Activated naive CD4-positive, alpha-beta T cell treated with anti-CD3 and anti-CD28 coated beads, Interleukin-2, amount 10 ng/mL, durations not matched to agents 7 days and 5 days (primary cell): ENCODE results near the gene TMEM240.
"Not testable (repeated sequence)": the region's sequence is repeated elsewhere in the genome, so short reads cannot be mapped to it uniquely, and the experiment has no call there.

Source experiments
- CTCF ChIA-PET: fragments of 350-600 bp; sonication (Branson Sonifier 250); formaldehyde crosslinking; loops from one replicate; lab custom pipeline; 2021; ENCODE audit warnings: antibody characterized with exemption; lab: Charles Lee
- DNase-seq: peaks from one replicate; pipeline ENCODE4 v3.0.0-alpha.2; 2020
- H3K27ac Mint-ChIP-seq: one replicate; pipeline ENCODE4 v1.8.0; 2021; ENCODE audit warnings: mild to moderate bottlenecking, moderate library complexity, mixed read lengths
- H3K27me3 Mint-ChIP-seq: one replicate; pipeline ENCODE4 v1.8.0; 2021; ENCODE audit warnings: mild to moderate bottlenecking, mixed read lengths
- H3K36me3 Mint-ChIP-seq: one replicate; pipeline ENCODE4 v1.8.0; 2021; ENCODE audit warnings: mixed read lengths
- H3K4me1 Mint-ChIP-seq: one replicate; pipeline ENCODE4 v1.8.0; 2021; ENCODE audit warnings: mixed read lengths
- H3K4me3 Mint-ChIP-seq: one replicate; pipeline ENCODE4 v1.8.0; 2021; ENCODE audit warnings: mild to moderate bottlenecking, moderate library complexity, mixed read lengths
- H3K9me3 Mint-ChIP-seq: one replicate; pipeline ENCODE4 v1.8.0; 2021; ENCODE audit warnings: mixed read lengths

TMEM240 gene

DNA sequence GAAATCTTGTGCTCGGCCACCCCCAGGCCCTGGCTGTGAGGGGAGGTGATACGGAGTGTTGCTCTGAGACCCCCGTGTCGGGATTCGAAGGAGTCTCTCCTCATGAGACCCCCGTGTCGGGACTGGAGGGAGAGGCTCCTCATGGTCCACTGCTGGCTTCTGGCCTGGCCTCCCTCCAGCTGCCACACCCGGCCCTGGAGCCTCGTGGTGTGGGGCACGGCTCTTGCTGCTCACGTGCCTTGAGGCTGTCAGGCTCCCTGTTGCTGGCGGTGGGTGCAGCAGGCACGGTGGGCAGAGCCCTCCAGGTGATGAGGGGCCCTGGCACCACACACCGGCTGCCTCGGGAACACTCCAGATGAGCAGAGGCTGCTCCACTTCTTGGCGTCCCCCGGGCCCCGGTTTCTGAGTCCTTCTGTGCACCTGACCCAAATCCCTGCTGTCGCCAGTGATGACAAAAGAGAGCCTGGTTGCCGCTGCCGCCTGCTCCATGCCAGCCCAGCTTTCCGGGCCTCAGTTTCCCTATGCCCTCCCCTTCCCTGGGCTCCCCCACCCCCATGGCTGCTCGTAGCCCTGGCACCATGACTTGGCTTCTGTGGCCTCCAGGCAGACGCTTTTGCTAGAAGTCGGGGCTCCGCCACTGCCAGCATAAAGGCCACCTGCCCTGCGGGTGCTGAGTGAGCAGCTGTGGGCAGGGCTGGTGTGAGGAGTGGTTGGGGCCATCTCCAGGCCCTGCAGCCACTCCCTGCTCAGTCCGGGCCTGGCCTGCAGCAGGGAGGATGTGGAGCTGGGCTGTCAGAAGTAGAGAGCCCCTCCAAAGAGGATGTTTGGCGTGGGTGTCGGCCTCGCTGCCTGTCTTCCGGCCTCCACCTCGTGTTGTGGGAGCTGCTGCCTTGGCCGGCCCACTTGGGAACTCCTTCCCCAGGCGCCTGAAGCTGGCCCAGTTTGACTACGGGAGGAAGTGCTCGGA, 11.8 kb downstream of the TMEM240 start:
- no peak overlapping the region for H3K4me3 Mint-ChIP-seq
- peaks cover 8% of the 10 kb centered on the region for H3K9me3 Mint-ChIP-seq
- CTCF ChIA-PET, result no interaction called here
- no peaks in the 10 kb centered on the region for H3K27me3 Mint-ChIP-seq
- H3K4me1 Mint-ChIP-seq, result no peaks in the 10 kb centered on the region
- no peak for DNase-seq
- H3K36me3 Mint-ChIP-seq, result peaks cover 27% of the 10 kb centered on the region
- no peak overlapping the region for H3K27ac Mint-ChIP-seq

DNA sequence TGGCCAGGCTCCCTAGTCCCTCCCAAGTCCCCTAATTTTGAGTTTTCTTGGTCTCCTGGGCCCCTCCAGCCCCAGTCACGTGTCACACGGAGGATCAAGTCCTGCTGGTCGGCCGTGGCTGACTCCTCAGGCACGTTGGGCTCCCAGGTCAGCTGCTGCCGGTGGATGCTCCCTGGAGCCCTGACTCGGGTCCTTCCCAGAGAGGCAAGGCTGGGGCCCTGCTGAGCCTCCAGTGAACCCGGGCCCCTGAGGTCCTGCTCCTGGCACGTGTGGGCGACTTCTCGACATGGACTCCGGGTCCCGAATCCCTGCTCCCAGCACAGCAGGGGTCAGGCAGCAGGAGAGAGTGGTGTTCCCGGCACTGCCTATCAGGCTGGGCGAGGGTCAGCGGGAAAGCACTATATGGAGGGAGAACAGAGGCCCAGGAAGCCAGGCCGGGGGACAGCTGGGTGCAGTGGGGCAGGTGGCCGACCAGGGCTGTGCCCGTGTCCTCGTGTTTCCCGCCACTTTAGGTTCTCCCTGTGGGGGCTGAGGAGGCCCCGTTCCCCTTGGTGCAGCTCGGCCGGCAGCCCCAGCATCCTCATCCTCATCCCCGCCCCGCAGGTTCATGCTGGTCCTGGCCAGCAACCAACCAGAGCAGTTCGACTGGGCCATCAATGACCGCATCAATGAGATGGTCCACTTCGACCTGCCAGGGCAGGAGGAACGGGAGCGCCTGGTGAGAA, 13.2 kb downstream of the TMEM240 start:
- Mint-ChIP-seq H3K27ac (no peak overlapping the region), H3K4me1 (no peaks in the 10 kb centered on the region), H3K27me3 (no peaks in the 10 kb centered on the region), H3K9me3 (peaks cover 8% of the 10 kb centered on the region), H3K4me3 (no peak overlapping the region), H3K36me3 (peaks cover 27% of the 10 kb centered on the region)
- DNase-seq, result no peak
- CTCF ChIA-PET, result no interaction called here

DNA sequence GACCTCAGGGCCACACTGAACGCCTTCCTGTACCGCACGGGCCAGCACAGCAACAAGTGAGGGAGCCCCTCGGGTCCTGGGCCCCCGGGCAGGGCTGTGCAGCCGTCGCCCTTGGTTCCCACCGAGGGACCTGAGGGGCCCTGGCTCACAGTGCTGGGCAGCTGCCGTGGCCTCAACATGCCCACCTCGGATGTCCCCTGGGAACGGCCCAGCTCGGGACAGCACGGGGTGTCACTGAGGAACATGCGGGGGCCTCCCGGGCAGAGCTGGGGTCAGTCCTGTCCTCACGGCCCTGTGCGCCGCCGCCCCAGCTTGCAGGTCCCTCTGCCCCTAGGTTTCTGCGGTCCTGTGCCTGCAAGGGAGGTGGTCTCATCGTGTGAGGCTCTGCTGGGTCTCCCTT, 13.9 kb downstream of the TMEM240 start:
- H3K9me3 Mint-ChIP-seq, H3K4me1 Mint-ChIP-seq, DNase-seq, H3K27me3 Mint-ChIP-seq, H3K27ac Mint-ChIP-seq, H3K4me3 Mint-ChIP-seq, CTCF ChIA-PET: not testable (repeated sequence)
- peaks cover 22% of the 10 kb centered on the region for H3K36me3 Mint-ChIP-seq

DNA sequence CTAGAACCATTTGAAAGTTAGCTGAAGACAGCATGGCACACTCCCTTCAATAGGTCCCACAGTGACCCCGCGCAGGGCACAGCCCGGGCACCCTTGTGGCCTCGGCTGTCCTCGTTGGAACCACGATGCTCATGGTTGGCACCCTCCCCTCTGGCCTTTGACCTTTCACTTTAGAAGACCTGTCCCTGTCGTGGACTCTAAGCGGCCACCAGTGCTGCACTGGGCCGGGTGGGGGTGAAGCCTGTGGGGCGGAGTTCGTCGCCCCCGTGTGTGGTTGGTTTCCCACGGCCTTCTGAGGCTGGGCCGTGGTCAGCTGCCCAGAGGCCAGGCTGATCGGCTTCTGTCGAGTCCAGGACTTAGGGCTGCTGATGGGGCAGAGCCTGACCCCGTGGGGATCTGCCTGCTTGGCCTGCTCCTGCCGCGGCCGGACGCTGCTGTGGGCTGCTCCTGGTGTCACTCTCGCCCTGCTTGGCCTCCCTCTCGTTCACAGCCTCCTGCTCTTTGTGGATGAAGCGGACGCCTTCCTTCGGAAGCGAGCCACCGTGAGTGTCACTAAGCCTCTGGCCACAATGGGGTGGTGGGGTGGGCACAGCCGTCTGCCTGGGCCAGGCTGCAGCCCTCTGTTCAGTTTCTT, 15.6 kb downstream of the TMEM240 start:
- DNase-seq, H3K4me1 Mint-ChIP-seq, H3K9me3 Mint-ChIP-seq, CTCF ChIA-PET, H3K27me3 Mint-ChIP-seq, H3K27ac Mint-ChIP-seq, H3K4me3 Mint-ChIP-seq: not testable (repeated sequence)
- peaks cover 15% of the 10 kb centered on the region for H3K36me3 Mint-ChIP-seq

DNA sequence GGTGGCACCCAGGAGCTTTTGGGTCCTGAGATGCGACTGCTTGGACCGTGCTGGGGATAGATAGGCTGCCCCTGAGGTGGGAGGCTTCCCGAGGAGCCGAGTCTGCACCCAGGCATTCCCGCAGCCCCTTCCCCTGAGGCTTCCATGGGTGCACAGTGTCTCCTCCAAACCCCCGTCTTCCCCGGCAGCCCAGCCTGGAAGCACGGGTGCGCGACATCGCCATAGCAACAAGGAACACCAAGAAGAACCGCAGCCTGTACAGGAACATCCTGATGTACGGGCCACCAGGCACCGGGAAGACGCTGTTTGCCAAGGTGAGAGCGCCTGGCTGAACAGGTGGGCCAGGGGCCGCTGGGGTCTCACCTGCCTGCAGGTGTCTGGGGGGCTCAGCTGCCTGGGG, 16.8 kb downstream of the TMEM240 start:
- H3K4me3 Mint-ChIP-seq, H3K27ac Mint-ChIP-seq, DNase-seq, H3K9me3 Mint-ChIP-seq, H3K36me3 Mint-ChIP-seq, H3K4me1 Mint-ChIP-seq, H3K27me3 Mint-ChIP-seq, CTCF ChIA-PET: not testable (repeated sequence)

DNA sequence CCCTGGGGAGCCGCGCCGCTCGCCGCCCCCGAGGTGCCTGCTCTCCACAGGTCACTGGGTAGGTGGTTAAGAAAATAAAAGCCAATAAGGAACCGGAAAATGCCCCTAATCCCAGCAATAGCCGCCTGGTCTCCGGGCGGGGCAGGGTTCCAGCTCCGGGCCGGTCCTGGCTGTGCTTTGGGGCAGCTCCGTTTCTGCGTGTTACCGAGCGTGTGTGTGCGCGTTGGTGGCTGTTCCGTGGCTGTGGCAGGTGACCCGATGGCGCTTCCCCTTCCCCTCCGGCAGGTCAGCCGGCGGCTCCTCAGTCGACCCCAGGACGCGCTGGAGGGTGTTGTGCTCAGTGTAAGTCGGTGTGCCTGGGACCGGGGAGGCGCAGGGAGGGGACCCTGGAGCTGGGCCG, 17.2 kb downstream of the TMEM240 start:
- H3K4me1 Mint-ChIP-seq, H3K27me3 Mint-ChIP-seq, H3K4me3 Mint-ChIP-seq, H3K9me3 Mint-ChIP-seq, H3K27ac Mint-ChIP-seq, DNase-seq, CTCF ChIA-PET: not testable (repeated sequence)
- H3K36me3 Mint-ChIP-seq, result peaks cover 14% of the 10 kb centered on the region

DNA sequence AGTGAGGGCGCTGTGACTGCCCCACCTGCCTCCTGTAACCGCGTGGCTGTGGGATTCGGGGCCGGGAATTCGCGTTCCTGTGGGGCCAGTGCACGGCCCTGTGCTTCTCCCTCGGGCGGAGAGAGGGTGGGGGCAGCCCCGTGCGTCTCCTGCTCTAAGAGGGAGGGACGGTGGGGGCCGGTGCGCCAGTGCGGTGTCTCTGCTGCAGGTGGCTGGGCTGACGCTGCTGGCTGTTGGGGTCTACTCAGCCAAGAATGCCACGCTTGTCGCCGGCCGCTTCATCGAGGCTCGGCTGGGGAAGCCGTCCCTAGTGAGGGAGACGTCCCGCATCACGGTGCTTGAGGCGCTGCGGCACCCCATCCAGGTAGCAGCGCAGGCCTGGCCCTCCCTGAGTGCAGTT, 17.9 kb downstream of the TMEM240 start:
- CTCF ChIA-PET, H3K9me3 Mint-ChIP-seq, DNase-seq, H3K4me1 Mint-ChIP-seq, H3K4me3 Mint-ChIP-seq, H3K27ac Mint-ChIP-seq, H3K27me3 Mint-ChIP-seq: not testable (repeated sequence)
- peaks cover 16% of the 10 kb centered on the region for H3K36me3 Mint-ChIP-seq

DNA sequence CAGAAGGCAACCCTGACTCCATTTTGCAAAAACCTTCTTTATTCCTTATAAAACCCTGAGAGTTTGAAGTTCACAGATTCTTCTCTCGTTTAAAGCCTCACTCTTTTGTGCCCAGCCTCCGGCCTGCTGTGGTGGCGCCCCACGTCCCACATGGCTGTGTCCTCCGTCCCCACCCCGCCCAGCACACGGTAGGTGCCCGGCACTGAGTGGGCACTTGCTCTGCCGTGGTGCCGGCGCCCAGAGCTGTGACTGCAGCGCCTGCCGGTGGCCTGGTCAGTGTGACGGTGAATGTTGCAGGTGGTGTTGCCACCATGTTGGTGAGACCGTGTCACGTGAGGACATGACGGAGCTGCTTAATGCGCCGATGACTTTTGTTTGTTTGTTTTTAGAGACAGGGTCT, 19.1 kb downstream of the TMEM240 start:
- Mint-ChIP-seq H3K27ac (no peak overlapping the region), H3K36me3 (peaks cover 13% of the 10 kb centered on the region)
- CTCF ChIA-PET, result no interaction called here

DNA sequence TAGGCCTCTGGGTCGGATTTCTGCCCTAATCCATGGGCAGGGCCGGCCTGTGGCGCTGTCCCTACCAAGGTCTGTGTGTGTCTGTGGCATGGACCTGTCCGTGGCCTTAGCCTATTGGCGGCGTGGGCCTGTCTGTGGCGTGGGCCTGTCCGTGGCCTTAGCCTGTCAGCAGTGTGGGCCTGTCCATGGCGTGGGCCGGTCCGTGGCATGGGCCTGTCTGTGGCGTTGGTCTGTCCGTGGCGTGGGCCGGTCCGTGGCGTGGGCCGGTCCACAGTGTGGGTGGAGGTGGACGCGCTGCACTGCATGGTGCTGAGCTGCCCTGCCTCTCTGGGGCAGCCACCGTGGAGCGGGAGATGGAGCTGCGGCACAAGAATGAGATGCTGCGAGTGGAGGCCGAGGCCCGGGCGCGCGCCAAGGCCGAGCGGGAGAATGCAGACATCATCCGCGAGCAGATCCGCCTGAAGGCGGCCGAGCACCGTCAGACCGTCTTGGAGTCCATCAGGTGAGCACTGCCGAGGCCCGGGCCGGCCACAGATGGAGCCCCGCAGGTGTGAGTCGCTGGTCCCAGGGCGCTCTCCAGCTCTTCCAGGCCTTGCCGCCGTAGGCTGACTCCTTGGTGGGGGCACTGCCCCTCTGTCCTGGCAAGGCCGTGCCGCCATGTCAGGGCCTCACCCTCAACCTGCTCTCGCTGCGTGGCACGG, 20.5 kb downstream of the TMEM240 start:
- H3K4me3 Mint-ChIP-seq, H3K27me3 Mint-ChIP-seq, CTCF ChIA-PET, H3K9me3 Mint-ChIP-seq, DNase-seq, H3K27ac Mint-ChIP-seq, H3K4me1 Mint-ChIP-seq: not testable (repeated sequence)
- H3K36me3 Mint-ChIP-seq, result peaks cover 13% of the 10 kb centered on the region

More for the DNA sequence above, 19.1 kb downstream of the TMEM240 start:
- DNase-seq, result no peak
- Mint-ChIP-seq H3K4me1 (no peaks in the 10 kb centered on the region), H3K27me3 (no peaks in the 10 kb centered on the region), H3K9me3 (no peaks in the 10 kb centered on the region), H3K4me3 (no peak overlapping the region)

DNA sequence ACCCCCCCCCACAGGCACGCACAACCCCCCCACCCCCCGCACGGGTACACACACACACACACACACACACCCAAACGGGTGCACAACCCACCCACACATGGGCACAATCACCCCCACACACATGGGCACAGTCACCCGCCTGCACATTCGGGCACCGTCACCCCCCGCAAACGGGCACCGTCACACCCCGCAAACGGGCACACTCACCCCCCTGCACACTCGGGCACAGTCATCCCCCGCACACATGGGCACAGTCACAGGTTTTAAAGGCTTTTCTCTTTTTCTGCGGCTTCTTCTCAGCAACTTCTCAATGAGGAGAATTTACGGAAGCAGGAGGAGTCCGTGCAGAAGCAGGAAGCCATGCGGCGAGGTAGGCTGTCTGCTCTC, 21.8 kb downstream of the TMEM240 start:
- DNase-seq, H3K27ac Mint-ChIP-seq, H3K4me3 Mint-ChIP-seq, H3K27me3 Mint-ChIP-seq, H3K9me3 Mint-ChIP-seq, H3K4me1 Mint-ChIP-seq, CTCF ChIA-PET: not testable (repeated sequence)
- peaks cover 12% of the 10 kb centered on the region for H3K36me3 Mint-ChIP-seq

DNA sequence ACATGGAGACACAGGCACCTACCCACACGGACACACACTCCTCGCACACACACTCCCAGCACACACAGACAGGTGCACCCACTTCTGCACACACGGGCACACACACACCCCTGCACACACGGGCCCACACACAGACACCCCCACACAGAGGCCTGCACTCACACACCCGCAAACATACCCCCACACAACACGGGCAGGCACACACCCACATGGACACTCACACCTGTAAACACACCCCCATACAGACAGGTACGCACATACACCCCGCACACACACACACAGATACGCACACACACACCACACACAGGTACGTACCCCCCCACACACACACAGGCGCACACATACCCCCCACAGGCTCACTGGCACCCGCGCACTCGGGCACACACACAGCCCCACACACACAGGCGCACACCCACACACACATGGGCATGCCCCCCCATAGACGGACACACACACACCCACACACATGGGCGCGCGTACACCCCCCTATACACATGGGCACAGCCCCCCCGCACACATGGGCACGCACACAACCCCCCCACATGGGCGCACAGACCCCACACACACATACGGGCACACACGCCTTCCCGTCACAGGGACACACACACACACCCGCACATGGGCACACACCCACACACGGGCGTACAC, 22.3 kb downstream of the TMEM240 start:
- Mint-ChIP-seq H3K27me3 (no peaks in the 10 kb centered on the region), H3K36me3 (peaks cover 11% of the 10 kb centered on the region), H3K4me1 (peaks cover 4% of the 10 kb centered on the region), H3K9me3 (no peaks in the 10 kb centered on the region), H3K4me3 (no peak overlapping the region), H3K27ac (no peak overlapping the region)
- no peak for DNase-seq
- CTCF ChIA-PET, result no interaction called here

DNA sequence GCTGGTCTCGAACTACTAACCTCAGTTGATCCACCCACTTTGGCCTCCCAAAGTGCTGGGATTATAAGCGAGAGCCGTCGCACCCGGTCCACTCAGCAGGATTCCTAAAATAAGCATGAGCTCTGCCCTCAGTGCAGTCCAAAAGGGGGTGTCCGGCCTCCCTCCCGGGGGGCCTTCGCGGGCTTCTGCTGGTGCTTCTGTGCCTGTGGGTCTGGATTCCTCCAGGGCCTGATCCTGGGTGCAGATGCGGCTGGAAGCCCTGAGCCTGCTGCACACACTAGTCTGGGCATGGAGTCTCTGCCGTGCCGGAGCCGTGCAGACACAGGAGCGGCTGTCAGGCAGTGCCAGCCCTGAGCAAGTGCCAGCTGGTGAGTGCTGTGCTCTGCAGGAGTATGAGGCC, 23.5 kb downstream of the TMEM240 start:
- CTCF ChIA-PET, H3K27me3 Mint-ChIP-seq, H3K9me3 Mint-ChIP-seq, H3K4me1 Mint-ChIP-seq, DNase-seq, H3K4me3 Mint-ChIP-seq, H3K27ac Mint-ChIP-seq: not testable (repeated sequence)
- peaks cover 11% of the 10 kb centered on the region for H3K36me3 Mint-ChIP-seq

DNA sequence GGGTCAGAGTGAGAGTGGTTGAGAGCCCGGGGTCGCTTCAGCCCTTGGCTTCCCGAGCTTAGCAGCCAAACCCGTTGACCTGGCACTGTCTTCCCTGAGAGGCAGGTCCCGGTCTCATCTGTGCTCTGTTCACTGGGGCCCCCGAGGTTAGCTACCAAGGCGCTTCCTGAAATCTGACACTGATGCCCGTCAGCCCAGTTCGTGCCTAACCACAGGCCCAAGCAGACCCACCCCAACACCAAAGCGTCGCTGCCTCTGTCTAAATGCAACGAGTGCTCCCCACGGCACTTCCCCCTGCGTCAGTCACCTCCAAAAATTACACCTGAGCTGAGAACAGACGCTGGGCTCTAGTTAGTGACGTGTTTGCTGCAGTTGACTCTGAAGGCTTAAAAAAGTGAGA, 26.0 kb downstream of the TMEM240 start:
- H3K9me3 Mint-ChIP-seq, H3K27me3 Mint-ChIP-seq, CTCF ChIA-PET, H3K4me3 Mint-ChIP-seq, H3K27ac Mint-ChIP-seq, DNase-seq: not testable (repeated sequence)
- Mint-ChIP-seq H3K36me3 (peaks cover 11% of the 10 kb centered on the region), H3K4me1 (peaks cover 12% of the 10 kb centered on the region)

DNA sequence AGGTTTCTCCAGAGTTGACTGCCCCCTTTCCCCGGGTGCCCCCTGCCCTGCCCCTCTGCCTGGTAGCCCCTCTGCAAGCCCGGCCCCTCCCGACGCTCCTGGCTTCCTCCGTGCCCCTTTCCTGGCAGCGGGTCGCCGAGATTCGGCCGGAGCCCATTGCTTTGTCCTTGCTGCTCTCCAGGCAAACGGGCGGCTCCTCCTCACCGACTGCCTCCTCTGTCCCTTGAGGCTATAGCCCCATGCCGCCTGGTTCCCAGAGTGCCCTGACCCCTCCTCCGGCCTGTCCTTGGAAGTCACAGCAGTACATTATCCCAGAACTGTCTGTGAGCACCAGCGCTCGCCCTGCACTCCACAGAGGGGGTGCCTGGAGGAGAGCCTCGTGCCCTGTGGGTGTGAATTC, 26.7 kb downstream of the TMEM240 start:
- H3K9me3 Mint-ChIP-seq, H3K27me3 Mint-ChIP-seq, DNase-seq, CTCF ChIA-PET: not testable (repeated sequence)
- peaks cover 12% of the 10 kb centered on the region for H3K4me1 Mint-ChIP-seq
- H3K27ac Mint-ChIP-seq, result peak overlapping the region; percentile 78
- H3K36me3 Mint-ChIP-seq, result peaks cover 10% of the 10 kb centered on the region
- peak overlapping the region; percentile 71 for H3K4me3 Mint-ChIP-seq
